NCI-H1417 (cell line): Measurements from ENCODE around the gene MEF2A.
"Not testable (repeated sequence)": the region's sequence is repeated elsewhere in the genome, so short reads cannot be mapped to it uniquely, and the experiment has no call there.

Source experiments
- DNase-seq, 3 experiments: peaks; one replicate each; lab custom pipeline; 2025; lab: John Stamatoyannopoulos, UW

MEF2A gene

GRCh38 chr15:99731336-99732123 lies 165.7 kb downstream of the MEF2A start:
- DNase-seq, result no peak

DNA sequence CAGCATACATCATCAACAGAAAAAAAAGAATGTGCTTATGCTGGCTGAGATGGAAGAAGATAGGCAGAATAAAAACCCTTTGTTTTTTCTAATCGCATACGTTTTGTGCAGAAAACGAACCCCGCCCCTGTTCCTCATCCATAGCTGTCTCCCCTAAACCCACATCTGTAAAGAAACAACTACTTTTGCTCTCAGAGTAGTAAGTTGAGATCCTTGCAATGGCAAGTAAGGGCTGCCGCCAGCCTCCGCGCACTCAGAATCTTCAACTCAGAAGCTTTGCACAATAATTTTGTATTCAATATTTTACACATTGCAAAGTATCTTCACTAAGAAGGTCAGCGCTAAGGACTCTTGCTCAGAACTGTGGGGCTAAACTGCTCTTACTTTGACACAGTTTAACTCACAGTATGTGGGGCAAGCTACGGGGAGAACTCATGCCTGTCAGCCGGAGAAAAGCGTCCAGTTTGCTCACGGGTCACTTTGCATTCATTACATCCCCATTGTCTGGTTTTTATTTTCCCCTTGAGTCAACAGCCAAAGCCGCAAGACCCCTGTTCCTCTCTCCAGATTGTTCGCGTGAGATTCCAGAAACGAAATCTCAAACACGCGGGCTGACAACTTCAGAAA lies 166.5 kb downstream of the MEF2A start:
- peak in 1 of 3 experiments; percentile 64 for DNase-seq

- DNase-seq, result peak in 2 of 3 experiments; percentile 64 to 74
Observed at GRCh38 chr15:99732751-99733267, 167.0 kb downstream of the MEF2A start.

DNA sequence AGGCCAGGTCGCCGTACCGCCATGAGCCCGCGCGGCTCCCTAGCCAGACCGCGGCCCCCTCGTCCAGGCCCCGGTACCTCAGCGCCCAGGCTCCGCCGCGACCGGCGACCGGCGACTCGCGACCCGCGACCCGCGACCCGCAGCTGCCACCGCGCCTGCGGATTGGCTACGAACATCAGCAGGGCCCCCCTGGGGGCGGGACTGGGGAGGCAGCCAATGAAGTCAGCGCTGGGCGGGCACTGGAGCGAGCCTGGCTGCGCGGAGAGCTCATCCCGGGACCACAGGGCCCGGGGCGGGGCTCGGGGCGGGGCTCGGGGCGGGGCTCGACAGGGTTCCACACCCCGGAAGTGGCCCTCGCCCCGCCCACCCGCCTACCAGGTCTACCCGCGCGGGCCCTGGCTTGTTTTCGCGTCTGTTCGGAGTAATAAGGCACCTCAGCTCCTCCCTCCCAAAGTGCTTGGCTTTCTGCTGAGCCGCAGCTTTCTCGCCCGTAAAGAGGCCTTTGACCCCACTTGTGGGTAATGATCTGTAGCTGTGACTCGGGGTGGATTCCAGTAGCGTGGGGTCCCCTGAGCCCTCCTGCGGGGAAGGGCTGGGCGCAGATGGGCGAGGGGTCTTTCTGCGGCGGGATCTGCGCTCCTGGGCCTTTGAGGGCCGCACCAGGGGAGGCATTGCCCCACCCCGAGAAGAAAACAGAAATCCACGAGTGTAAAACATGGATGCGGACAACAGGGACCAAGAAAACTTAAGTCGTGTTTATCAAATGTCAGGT lies 167.7 kb downstream of the MEF2A start, which contains the start of gene LYSMD4:
LYSMD4 (minus strand) TSS at position 170 of the 772 bp plus-strand sequence. CDS start 1,438 bp downstream, outside the sequence.
- DNase-seq, result peak; percentile 98

- DNase-seq, result not testable (repeated sequence)
Observed at GRCh38 chr15:99734040-99734291, 168.2 kb downstream of the MEF2A start.

GRCh38 chr15:99734575-99734974 lies 168.8 kb downstream of the MEF2A start:
- peak; percentile 11 to 49 (median 24) for DNase-seq

DNA sequence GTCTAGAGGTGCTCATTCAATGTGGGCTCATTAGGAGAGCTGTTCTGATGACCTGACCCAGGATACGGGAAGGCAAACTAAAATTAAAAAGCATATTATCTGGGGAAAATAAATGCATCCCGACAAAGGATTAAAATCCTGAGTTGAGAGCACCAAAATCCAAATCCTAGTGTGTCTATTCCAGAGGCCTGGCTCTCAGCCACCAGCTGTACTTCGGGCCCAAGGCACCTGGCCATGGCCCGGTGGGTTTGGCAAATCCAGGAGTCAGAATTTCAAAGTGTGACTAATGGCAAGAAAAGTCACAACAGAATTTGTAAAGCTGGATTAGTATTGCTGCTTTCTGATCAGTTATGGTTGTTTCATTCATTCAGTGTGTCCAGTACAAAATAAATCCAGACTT lies 170.1 kb downstream of the MEF2A start:
- no peak for DNase-seq

- no peak for DNase-seq
Observed at GRCh38 chr15:99736702-99737101, 170.9 kb downstream of the MEF2A start.

DNA sequence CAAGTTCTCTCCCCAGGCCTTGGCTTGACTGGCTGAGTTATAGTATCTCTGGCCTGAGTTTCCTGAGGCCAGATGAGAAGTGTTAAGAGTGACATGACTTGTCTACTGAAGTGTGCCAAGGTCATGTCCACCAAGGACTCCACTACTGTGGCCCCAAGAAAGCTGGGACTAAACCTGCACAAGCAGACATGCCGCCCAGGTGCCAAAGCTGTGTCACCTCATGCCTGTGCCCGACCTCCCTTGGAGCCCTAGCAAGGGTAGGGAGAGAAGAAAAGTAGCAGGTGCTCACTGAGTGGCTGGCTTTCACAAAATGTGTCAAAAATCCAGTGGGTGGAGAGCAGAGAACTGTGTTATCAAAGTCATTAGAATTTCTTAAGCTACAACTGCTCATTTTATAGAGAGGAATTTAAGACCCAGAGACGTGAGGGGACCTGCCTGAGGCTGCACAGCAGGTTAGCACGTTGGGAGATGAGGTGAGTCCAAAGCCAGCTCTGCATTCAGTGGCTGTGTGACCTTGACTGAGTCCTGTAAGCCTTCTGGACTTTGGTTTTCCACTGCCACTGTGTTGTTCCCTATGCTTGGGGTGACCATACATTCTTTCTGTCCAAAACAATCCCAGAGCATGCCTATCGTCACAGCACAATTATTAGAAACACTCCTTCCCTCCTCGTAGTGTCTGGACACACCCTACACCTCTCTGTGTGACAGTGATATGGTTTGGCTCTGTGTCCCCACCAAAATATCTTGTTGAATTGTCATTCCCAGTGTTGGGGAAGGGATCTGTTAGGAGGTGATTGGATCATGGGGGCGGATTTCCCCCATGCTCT lies 172.4 kb downstream of the MEF2A start:
- no peak for DNase-seq

DNA sequence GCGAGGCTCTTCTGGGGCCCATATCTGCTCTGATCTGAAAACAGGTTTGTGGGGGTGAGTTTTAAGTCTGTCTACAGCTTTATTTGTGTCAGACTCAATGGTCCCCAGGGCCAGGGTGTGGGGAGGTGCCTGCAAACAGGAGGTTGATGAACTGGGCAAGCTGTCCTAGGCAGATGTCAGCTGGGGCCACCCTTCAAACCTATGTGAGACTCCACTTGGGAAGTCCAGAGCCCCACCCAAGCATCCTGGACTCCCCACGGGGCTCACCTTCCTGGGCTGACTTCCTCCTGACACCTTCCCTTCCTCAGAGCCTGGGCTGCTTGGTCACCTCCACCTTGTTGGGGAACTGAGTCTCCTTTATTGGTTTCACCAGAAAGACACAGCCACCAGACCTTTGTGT lies 176.1 kb downstream of the MEF2A start:
- DNase-seq, result no peak

GRCh38 chr15:99744142-99744541 lies 178.4 kb downstream of the MEF2A start:
- DNase-seq, result no peak

GRCh38 chr15:99745370-99746086 lies 179.7 kb downstream of the MEF2A start:
- no peak for DNase-seq

DNA sequence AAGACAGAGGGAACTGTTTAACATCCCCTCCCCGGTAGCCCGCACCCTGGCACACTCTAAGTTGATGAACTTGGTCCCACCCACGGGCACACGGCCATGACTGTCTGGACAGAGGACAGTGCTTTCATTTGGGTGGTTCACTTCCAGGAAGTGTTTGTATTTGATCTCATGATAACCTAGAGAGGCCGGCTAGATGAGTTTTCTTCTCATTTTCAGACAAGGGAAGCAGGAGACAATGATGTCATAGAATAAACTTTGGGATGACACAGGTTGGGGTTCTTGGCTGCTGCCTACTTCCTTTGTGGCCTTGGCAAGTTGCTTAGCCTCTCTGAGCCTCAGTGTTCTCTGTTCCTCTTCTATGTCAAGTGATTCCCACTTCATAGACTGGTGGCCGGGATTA lies 183.6 kb downstream of the MEF2A start:
- DNase-seq, result no peak

DNA sequence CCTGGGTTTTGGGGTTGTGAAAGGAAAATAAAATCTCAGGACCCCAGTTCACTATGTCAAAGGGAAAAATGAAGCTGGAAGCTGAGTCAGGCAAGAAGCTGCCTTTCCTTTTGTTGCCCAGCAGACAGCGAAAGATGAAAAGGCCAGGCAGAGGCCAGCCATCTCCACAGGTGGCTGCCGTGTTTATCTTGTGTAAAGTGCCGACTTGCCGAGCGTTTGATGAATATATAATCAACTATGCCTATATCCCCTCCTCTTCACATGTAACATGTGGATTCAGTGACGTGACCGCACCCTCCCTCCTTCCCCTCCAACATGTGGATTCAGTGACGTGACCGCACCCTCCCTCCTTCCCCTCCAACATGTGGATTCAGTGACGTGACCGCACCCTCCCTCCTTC lies 184.5 kb downstream of the MEF2A start:
- not testable (repeated sequence) for DNase-seq

DNA sequence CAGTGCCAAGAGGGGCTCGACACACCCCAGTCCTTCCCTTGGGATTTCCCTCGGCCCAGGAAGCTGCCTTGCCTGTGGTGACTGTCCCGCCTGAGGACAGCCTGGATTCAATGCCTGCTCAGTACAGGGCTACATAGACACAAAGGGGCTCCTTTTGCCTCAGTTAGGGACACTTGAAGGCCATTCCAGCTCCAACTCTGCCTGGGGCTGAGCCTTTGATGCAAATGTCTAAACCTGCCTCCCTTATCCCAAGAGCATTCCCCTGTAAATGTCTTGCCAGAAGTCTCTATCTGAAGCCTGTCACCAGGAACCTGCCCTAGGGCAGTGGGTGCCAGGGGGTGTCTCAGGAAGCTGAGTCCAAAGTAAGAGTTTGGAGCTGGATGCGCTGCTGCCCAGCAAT lies 186.8 kb downstream of the MEF2A start:
- DNase-seq, result no peak

GRCh38 chr15:99753066-99753465 lies 187.3 kb downstream of the MEF2A start:
- peak in 2 of 3 experiments; percentile 18 to 62 for DNase-seq

DNA sequence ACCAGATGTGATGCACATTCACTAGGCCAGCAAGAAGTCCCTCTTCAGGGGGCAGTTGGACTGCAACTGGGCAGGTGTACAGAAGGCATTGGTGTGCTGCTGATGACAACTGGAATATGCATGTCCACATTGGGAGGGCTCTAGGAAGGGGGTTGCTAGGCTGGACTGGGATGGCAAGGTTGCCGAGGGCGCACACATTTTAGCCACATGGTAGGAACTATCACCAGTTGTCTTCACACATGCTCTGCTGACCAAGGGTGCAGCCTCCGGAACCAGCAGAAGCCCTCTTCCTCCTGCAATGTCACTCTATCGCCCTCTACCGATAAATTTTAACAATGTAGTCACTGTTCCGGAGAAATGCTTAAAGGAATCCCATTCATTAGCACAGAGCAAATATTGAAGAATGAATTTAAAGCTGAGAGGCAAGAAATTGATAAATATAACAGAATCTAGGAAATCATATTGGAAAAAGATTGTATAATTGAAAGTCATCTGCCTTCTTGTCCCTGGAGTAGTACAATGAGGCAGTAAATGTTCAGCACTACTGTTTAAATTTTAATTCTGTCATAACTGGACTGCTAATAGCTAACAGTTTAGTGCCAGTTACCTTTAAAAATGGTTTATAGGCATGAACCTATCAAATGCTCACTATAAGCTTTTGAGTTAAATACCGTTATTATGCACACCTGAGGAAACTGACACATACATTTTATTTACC lies 190.1 kb downstream of the MEF2A start:
- peak; percentile 61 to 86 (median 77) for DNase-seq

DNA sequence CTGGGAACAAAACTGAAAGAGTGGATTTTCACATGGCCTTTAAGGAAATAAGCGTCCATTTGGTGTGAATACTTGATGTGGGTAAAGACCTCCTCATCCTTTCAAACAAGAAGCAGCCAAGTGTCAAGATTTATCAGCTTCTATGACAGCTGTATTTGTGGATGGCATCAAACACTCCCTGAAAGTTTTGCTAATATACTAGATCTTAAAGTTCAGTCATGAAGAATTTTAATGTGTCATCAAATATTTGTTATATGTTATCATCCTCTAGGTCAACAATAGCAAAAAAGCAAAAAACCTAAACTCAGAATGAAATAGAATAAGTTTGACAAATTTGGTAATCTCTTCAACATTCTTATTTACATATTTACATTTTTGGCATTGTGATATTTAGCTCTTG lies 196.5 kb downstream of the MEF2A start:
- DNase-seq, result no peak

GRCh38 chr15:99763827-99764226 lies 198.0 kb downstream of the MEF2A start:
- peak in 1 of 3 experiments; percentile 35 for DNase-seq

- DNase-seq, result peak in 1 of 3 experiments; percentile 77
Observed at GRCh38 chr15:99764522-99764921, 198.7 kb downstream of the MEF2A start.
